Measurements from ENCODE around the gene SLC22A3. TPM values are rescaled to one million over a fixed set of nuclear protein-coding genes. Genes with fewer than 3 reads are reported as not detected.

SLC22A3 gene
- total RNA-seq, 1 experiment from 2014 or later: 4.1 TPM

GRCh38 chr6:160477901-160478300, 129.7 kb downstream of the SLC22A3 start:
- POLR2A ChIA-PET: no interaction called here
- no peak overlapping the region for H3K4me3 Mint-ChIP-seq
- peaks cover 26% of the 10 kb centered on the region for H3K9me3 Mint-ChIP-seq
- DNase-seq (ENCODE audit: low spot score) (no peak), ATAC-seq (no peak)
- CTCF ChIA-PET: no interaction called here
- peaks cover 24% of the 10 kb centered on the region for H3K36me3 Mint-ChIP-seq
- no peaks in the 10 kb centered on the region for H3K27me3 Mint-ChIP-seq (ENCODE audit: low read depth)
- TF ChIP-seq E2F1 (CRISPR knock-in tag; IDR thresholded peaks at IDR 0.05) (no peak), MYBL2 (CRISPR knock-in tag; IDR thresholded peaks at IDR 0.05) (no peak), IRF2 (CRISPR knock-in tag; IDR thresholded peaks at IDR 0.05; ENCODE audit: borderline replicate concordance, low read depth) (no peak), GTF2I (CRISPR knock-in tag; conservative IDR thresholded peaks at IDR 0.05) (no peak), STAT6 (CRISPR knock-in tag; conservative IDR thresholded peaks at IDR 0.05; ENCODE audit: low read depth) (no peak), MXD4 (CRISPR knock-in tag; IDR thresholded peaks at IDR 0.05; ENCODE audit: borderline replicate concordance) (no peak), ZSCAN18 (CRISPR knock-in tag; IDR thresholded peaks at IDR 0.05) (no peak), ZNF512 (CRISPR knock-in tag; IDR thresholded peaks at IDR 0.05; ENCODE audit: borderline replicate concordance) (no peak), FOXK1 (CRISPR knock-in tag; IDR thresholded peaks at IDR 0.05) (no peak), ZNF121 (CRISPR knock-in tag; IDR thresholded peaks at IDR 0.05) (no peak), AR (CRISPR knock-in tag; IDR thresholded peaks at IDR 0.05) (no peak), ZNF281 (CRISPR knock-in tag; IDR thresholded peaks at IDR 0.05) (no peak), KAT7 (CRISPR knock-in tag; IDR thresholded peaks at IDR 0.05; ENCODE audit: borderline replicate concordance) (no peak), PRRX2 (CRISPR knock-in tag; IDR thresholded peaks at IDR 0.05) (no peak)
- H3K4me1 Mint-ChIP-seq: no peaks in the 10 kb centered on the region
- no peak overlapping the region for H3K27ac Mint-ChIP-seq

Measured in WTC11 (cell line).